HepG2 (cell line): ENCODE results near the gene PLIN5. TPM values are rescaled to one million over a fixed set of nuclear protein-coding genes. Genes with fewer than 3 reads are reported as not detected.

Source experiments
- ATAD3A ChIP-seq: sonication (generic); formaldehyde crosslinking; IDR thresholded peaks from 2 replicates; pipeline ENCODE4 v1.4.0; 2020; ENCODE audit warnings: missing genetic modification reagents
- BRCA1 ChIP-seq: sonication (generic); formaldehyde crosslinking; IDR thresholded peaks from 2 replicates; pipeline ENCODE4 v1.4.0; 2020; ENCODE audit warnings: missing genetic modification reagents
- CEBPG ChIP-seq: IDR thresholded peaks from 2 replicates; pipeline ENCODE4 v1.6.1; 2016
- EEA1 ChIP-seq: sonication (generic); formaldehyde crosslinking; IDR thresholded peaks from 2 replicates; pipeline ENCODE4 v1.5.1; 2020; ENCODE audit warnings: mild to moderate bottlenecking, missing genetic modification reagents, borderline replicate concordance
- EED ChIP-seq: sonication (generic); formaldehyde crosslinking; IDR thresholded peaks from 2 replicates; pipeline ENCODE4 v1.5.0; 2020; ENCODE audit warnings: mild to moderate bottlenecking, missing genetic modification reagents
- GATA4 ChIP-seq: sonication (generic); IDR thresholded peaks from 2 replicates; pipeline ENCODE4 v1.6.1; 2016; ENCODE audit warnings: antibody characterized with exemption, low read depth, borderline replicate concordance
- HNRNPK ChIP-seq: fragments of 200-400 bp; formaldehyde crosslinking; IDR thresholded peaks from 2 replicates; pipeline ENCODE4 v1.6.1; 2018; ENCODE audit warnings: low read length, low read depth, moderate library complexity, mild to moderate bottlenecking; ENCODE audit not compliant: poor library complexity, severe bottlenecking
- ISL2 ChIP-seq: sonication (generic); formaldehyde crosslinking; IDR thresholded peaks from 2 replicates; pipeline ENCODE4 v1.5.0; 2020; ENCODE audit warnings: missing genetic modification reagents
- KDM2A ChIP-seq: sonication (generic); formaldehyde crosslinking; IDR thresholded peaks from 2 replicates; pipeline ENCODE4 v1.4.0; 2020; ENCODE audit warnings: low read depth, missing genetic modification reagents, borderline replicate concordance
- KDM5B ChIP-seq: sonication (generic); formaldehyde crosslinking; IDR thresholded peaks from 2 replicates; pipeline ENCODE4 v1.4.0; 2020; ENCODE audit warnings: missing genetic modification reagents, mild to moderate bottlenecking, borderline replicate concordance
- KLF13 ChIP-seq: sonication (generic); formaldehyde crosslinking; IDR thresholded peaks from 2 replicates; pipeline ENCODE4 v1.4.0; 2020; ENCODE audit warnings: mild to moderate bottlenecking, missing genetic modification reagents
- NR2F6 ChIP-seq, 2 experiments: IDR thresholded peaks; 2 replicates each; pipeline ENCODE4 v1.6.1; 2016; ENCODE audit warnings: antibody characterized with exemption in 1 of 2, mild to moderate bottlenecking in 1 of 2
- PHF20 ChIP-seq: sonication (generic); formaldehyde crosslinking; IDR thresholded peaks from 2 replicates; pipeline ENCODE4 v1.5.0; 2020; ENCODE audit warnings: mild to moderate bottlenecking, missing genetic modification reagents
- RBAK ChIP-seq: sonication (generic); formaldehyde crosslinking; IDR thresholded peaks from 2 replicates; pipeline ENCODE4 v1.5.1; 2020; ENCODE audit warnings: mild to moderate bottlenecking, missing genetic modification reagents
- TSC22D2 ChIP-seq: sonication (generic); formaldehyde crosslinking; IDR thresholded peaks from 2 replicates; pipeline ENCODE4 v1.5.1; 2020; ENCODE audit warnings: missing genetic modification reagents, mild to moderate bottlenecking, borderline replicate concordance
- ZBTB38 ChIP-seq: sonication (generic); formaldehyde crosslinking; IDR thresholded peaks from 2 replicates; pipeline ENCODE4 v1.5.1; 2020; ENCODE audit warnings: mild to moderate bottlenecking, missing genetic modification reagents
- ZEB1 ChIP-seq: IDR thresholded peaks from 2 replicates; pipeline ENCODE4 v1.6.1; 2012; ENCODE audit warnings: mild to moderate bottlenecking, low read depth, inconsistent platforms; ENCODE audit not compliant: insufficient replicate concordance
- ZFP41 ChIP-seq: sonication (generic); formaldehyde crosslinking; IDR thresholded peaks from 2 replicates; pipeline ENCODE4 v1.4.0; 2020; ENCODE audit warnings: mild to moderate bottlenecking, missing genetic modification reagents, borderline replicate concordance
- ZFP90 ChIP-seq: sonication (generic); formaldehyde crosslinking; IDR thresholded peaks from 2 replicates; pipeline ENCODE4 v1.8.0; 2022; ENCODE audit warnings: missing genetic modification reagents, mild to moderate bottlenecking, inconsistent platforms, borderline replicate concordance
- ZNF329 ChIP-seq: sonication (generic); formaldehyde crosslinking; IDR thresholded peaks from 2 replicates; pipeline ENCODE4 v1.9.0; 2021; ENCODE audit warnings: low read depth, mild to moderate bottlenecking, missing genetic modification reagents
- ZNF343 ChIP-seq: sonication (generic); formaldehyde crosslinking; IDR thresholded peaks from 2 replicates; pipeline ENCODE4 v1.4.0; 2020; ENCODE audit warnings: mild to moderate bottlenecking, missing genetic modification reagents
- ZNF615 ChIP-seq: sonication (generic); formaldehyde crosslinking; IDR thresholded peaks from 2 replicates; pipeline ENCODE4 v1.5.0; 2020; ENCODE audit warnings: mild to moderate bottlenecking, missing genetic modification reagents, borderline replicate concordance
- polyA plus RNA-seq, 8 experiments: library from polyadenylated mRNA; depleted of rRNA in 3 of 8; stranded (reverse) in 7 of 8; unstranded in 1 of 8; fragments of >200 nt; fragmentation: Illumina TruSeq in 4 of 8; extraction: Trizol in 4 of 8; gene quantifications; 2 replicates each; pipeline versions ENCODE4 v1.2.1 to v1.2.3, GENCODE V29; 2011 to 2016; ENCODE audit warnings: low read depth in 4 of 8, missing spikeins in 1 of 8, mixed read lengths in 1 of 8; ENCODE audit not compliant: insufficient read depth in 1 of 8
- total RNA-seq, 5 experiments: library from RNA; depleted of rRNA; stranded (reverse); fragments of >200 nt; fragmentation: Illumina TruSeq; extraction: Trizol; gene quantifications; 2 replicates each; pipeline ENCODE4 v1.2.3, GENCODE V29; 2016; ENCODE audit warnings: low read depth in 1 of 5
- TF ChIP-seq, protein P1 (sequence below): sonication (generic); formaldehyde crosslinking; IDR thresholded peaks from 2 replicates; pipeline ENCODE4 v1.4.0; 2020; ENCODE audit warnings: missing genetic modification reagents, mild to moderate bottlenecking, borderline replicate concordance
- TF ChIP-seq, protein P2 (sequence below): sonication (generic); formaldehyde crosslinking; IDR thresholded peaks from 2 replicates; pipeline ENCODE4 v1.5.0; 2020; ENCODE audit warnings: mild to moderate bottlenecking, missing genetic modification reagents
- TF ChIP-seq, protein P3 (sequence below): sonication (generic); formaldehyde crosslinking; conservative IDR thresholded peaks from 2 replicates; pipeline ENCODE4 v1.8.0; 2022; ENCODE audit warnings: missing genetic modification reagents
- TF ChIP-seq, protein P4 (sequence below): sonication (generic); formaldehyde crosslinking; IDR thresholded peaks from 2 replicates; pipeline ENCODE4 v1.4.0; 2020; ENCODE audit warnings: missing genetic modification reagents

PLIN5 gene
- total and polyA plus RNA-seq, 2 of the 13 experiments (the other 11 are each of a cell fraction or from before 2014, with no cell fraction given): 1.8 to 4.8 TPM

DNA sequence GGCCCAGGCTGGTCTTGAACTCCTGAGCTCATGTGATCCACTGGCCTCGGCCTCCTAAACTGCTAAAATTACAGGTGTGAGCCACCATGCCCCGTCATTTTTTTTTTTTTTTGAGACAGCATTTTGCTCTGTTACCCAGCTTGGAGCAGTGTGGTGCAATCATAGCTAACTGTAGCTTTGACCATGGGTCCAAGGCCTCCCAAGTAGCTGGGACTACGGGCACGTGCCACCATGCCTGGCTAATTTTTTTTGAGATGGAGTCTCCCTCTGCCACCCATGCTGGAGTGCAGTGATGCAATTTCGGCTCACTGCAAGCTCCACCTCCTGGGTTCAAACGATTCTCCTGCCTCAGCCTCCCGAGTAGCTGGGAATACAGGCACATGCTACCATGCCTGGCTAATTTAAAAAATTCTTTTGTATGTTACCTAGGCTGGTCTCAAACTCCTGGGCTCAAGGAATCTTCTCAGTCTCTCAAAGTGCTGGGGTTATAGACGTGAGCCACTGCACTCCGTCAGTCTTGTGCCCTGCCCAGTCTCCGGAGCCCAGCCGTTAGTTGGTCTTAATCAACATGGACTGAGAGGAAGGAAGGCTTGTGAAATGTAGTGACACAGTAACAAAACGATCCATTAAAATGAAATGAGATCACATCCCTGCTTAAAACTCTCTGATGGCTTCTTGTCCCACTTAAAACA, 6.2 kb upstream of the PLIN5 start (continued):
- TF ChIP-seq, protein P1, sequence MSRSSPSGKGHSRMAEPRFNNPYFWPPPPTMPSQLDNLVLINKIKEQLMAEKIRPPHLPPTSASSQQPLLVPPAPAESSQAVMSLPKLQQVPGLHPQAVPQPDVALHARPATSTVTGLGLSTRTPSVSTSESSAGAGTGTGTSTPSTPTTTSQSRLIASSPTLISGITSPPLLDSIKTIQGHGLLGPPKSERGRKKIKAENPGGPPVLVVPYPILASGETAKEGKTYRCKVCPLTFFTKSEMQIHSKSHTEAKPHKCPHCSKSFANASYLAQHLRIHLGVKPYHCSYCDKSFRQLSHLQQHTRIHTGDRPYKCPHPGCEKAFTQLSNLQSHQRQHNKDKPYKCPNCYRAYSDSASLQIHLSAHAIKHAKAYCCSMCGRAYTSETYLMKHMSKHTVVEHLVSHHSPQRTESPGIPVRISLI (CRISPR knock-in tag): peak; percentile 86; the same call in 1 of the 2 replicates
- TF ChIP-seq ZNF343 (CRISPR knock-in tag) (no peak), GATA4 (no peak), BRCA1 (CRISPR knock-in tag) (no peak), HNRNPK (no peak), KDM5B (CRISPR knock-in tag) (no peak), ISL2 (CRISPR knock-in tag) (no peak), CEBPG (CRISPR knock-in tag) (peak; percentile 76), ZFP41 (CRISPR knock-in tag) (no peak), EED (CRISPR knock-in tag) (no peak), ATAD3A (CRISPR knock-in tag) (no peak), KDM2A (peak; percentile 48; the same call in 1 of the 2 replicates), ZBTB38 (CRISPR knock-in tag) (no peak), EEA1 (CRISPR knock-in tag) (no peak), PHF20 (CRISPR knock-in tag) (no peak), RBAK (CRISPR knock-in tag) (peak; percentile 86), ZNF615 (CRISPR knock-in tag) (no peak), ZFP90 (0 out of 2 replicates have a peak, but pooled peaks have one; percentile 26), ZEB1 (no peak), NR2F6 (IDR thresholded peaks at IDR 0.05) (no peak), NR2F6 (CRISPR knock-in tag; IDR thresholded peaks at IDR 0.05) (no peak), KLF13 (CRISPR knock-in tag) (no peak), TSC22D2 (no peak), ZNF329 (CRISPR knock-in tag) (no peak)
- TF ChIP-seq, protein P2, sequence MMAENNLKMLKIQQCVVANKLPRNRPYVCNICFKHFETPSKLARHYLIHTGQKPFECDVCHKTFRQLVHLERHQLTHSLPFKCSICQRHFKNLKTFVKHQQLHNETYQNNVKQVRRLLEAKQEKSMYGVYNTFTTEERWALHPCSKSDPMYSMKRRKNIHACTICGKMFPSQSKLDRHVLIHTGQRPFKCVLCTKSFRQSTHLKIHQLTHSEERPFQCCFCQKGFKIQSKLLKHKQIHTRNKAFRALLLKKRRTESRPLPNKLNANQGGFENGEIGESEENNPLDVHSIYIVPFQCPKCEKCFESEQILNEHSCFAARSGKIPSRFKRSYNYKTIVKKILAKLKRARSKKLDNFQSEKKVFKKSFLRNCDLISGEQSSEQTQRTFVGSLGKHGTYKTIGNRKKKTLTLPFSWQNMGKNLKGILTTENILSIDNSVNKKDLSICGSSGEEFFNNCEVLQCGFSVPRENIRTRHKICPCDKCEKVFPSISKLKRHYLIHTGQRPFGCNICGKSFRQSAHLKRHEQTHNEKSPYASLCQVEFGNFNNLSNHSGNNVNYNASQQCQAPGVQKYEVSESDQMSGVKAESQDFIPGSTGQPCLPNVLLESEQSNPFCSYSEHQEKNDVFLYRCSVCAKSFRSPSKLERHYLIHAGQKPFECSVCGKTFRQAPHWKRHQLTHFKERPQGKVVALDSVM (CRISPR knock-in tag): 0 out of 2 replicates have a peak, but pooled peaks have one; percentile 6
- TF ChIP-seq, protein P3, sequence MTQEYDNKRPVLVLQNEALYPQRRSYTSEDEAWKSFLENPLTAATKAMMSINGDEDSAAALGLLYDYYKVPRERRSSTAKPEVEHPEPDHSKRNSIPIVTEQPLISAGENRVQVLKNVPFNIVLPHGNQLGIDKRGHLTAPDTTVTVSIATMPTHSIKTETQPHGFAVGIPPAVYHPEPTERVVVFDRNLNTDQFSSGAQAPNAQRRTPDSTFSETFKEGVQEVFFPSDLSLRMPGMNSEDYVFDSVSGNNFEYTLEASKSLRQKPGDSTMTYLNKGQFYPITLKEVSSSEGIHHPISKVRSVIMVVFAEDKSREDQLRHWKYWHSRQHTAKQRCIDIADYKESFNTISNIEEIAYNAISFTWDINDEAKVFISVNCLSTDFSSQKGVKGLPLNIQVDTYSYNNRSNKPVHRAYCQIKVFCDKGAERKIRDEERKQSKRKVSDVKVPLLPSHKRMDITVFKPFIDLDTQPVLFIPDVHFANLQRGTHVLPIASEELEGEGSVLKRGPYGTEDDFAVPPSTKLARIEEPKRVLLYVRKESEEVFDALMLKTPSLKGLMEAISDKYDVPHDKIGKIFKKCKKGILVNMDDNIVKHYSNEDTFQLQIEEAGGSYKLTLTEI (CRISPR knock-in tag): no peak
- TF ChIP-seq, protein P4, sequence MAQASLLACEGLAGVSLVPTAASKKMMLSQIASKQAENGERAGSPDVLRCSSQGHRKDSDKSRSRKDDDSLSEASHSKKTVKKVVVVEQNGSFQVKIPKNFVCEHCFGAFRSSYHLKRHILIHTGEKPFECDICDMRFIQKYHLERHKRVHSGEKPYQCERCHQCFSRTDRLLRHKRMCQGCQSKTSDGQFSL (CRISPR knock-in tag): no peak
